ENCODE measurements around the gene RASGRF2.
"Not testable (repeated sequence)": the region's sequence is repeated elsewhere in the genome, so short reads cannot be mapped to it uniquely, and the experiment has no call there.

DNA sequence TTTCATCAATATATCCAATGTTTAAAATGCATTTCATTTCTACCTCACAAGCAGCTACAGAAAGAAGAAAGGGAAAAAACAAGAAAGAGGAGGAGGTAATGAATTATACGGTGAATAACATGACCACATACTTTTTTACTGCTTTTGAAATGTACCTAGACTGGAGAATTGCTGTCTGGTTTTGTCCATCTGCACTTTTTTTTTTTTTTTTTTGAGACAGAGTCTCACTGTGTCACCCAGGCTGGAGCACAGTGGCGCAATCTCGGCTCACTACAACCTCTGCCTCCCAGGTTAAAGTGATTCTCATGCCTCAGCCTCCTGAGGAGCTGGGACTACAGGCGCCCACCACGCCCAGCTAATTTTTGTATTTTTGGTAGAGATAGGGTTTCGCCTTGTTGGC is 58.4 kb downstream of the RASGRF2 start:
- TF ChIP-seq, protein P1, sequence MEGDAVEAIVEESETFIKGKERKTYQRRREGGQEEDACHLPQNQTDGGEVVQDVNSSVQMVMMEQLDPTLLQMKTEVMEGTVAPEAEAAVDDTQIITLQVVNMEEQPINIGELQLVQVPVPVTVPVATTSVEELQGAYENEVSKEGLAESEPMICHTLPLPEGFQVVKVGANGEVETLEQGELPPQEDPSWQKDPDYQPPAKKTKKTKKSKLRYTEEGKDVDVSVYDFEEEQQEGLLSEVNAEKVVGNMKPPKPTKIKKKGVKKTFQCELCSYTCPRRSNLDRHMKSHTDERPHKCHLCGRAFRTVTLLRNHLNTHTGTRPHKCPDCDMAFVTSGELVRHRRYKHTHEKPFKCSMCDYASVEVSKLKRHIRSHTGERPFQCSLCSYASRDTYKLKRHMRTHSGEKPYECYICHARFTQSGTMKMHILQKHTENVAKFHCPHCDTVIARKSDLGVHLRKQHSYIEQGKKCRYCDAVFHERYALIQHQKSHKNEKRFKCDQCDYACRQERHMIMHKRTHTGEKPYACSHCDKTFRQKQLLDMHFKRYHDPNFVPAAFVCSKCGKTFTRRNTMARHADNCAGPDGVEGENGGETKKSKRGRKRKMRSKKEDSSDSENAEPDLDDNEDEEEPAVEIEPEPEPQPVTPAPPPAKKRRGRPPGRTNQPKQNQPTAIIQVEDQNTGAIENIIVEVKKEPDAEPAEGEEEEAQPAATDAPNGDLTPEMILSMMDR (IDR thresholded peaks at IDR 0.05): not testable (repeated sequence)
- not testable (repeated sequence) for TF ChIP-seq POLR2A, POLR2AphosphoS5 (IDR thresholded peaks at IDR 0.05)

Data from transverse colon (tissue), 4 donors.